Measurements from ENCODE around the gene PRR20G. TPM values are rescaled to one million over a fixed set of nuclear protein-coding genes. Genes with fewer than 3 reads are reported as not detected.

The PRR20G gene
- total RNA-seq, 1 donor from 2014 or later: not detected

GRCh38 chr3:127289706-127290575 is 2.1 kb upstream of the PRR20G start:
- no peak for DNase-seq (ENCODE audit: low read depth, low spot score)
- no peak overlapping the region for H3K4me3 Mint-ChIP-seq
- H3K27ac Mint-ChIP-seq (ENCODE audit: unreplicated experiment): no peak overlapping the region
- peaks cover 18% of the 10 kb centered on the region for H3K27me3 Mint-ChIP-seq (ENCODE audit: low read depth)
- H3K36me3 Mint-ChIP-seq (ENCODE audit: low read depth): peaks cover 2% of the 10 kb centered on the region
- no peak for TF ChIP-seq CTCF (conservative IDR thresholded peaks at IDR 0.05)
- peaks cover 12% of the 10 kb centered on the region for H3K9me3 Mint-ChIP-seq
- no peaks in the 10 kb centered on the region for H3K4me1 Mint-ChIP-seq

- no peak for TF ChIP-seq CTCF (conservative IDR thresholded peaks at IDR 0.05)
- H3K27ac Mint-ChIP-seq (ENCODE audit: unreplicated experiment): no peak overlapping the region
- peaks cover 13% of the 10 kb centered on the region for H3K27me3 Mint-ChIP-seq (ENCODE audit: low read depth)
- no peaks in the 10 kb centered on the region for H3K36me3 Mint-ChIP-seq (ENCODE audit: low read depth)
- peaks cover 10% of the 10 kb centered on the region for H3K9me3 Mint-ChIP-seq
- H3K4me1 Mint-ChIP-seq: no peaks in the 10 kb centered on the region
- DNase-seq (ENCODE audit: low read depth, low spot score): no peak
- H3K4me3 Mint-ChIP-seq: no peak overlapping the region
Observed at GRCh38 chr3:127288921-127289705, 1.3 kb upstream of the PRR20G start.

GRCh38 chr3:127288343-127288742 is 497 bp upstream of the PRR20G start:
- no peak for TF ChIP-seq CTCF (conservative IDR thresholded peaks at IDR 0.05)
- Mint-ChIP-seq H3K27ac (ENCODE audit: unreplicated experiment) (no peak overlapping the region), H3K9me3 (peaks cover 12% of the 10 kb centered on the region), H3K27me3 (ENCODE audit: low read depth) (peaks cover 13% of the 10 kb centered on the region), H3K4me1 (no peaks in the 10 kb centered on the region), H3K4me3 (no peak overlapping the region), H3K36me3 (ENCODE audit: low read depth) (no peaks in the 10 kb centered on the region)
- DNase-seq (ENCODE audit: low read depth, low spot score): no peak

GRCh38 chr3:127286571-127287140 is 1.2 kb downstream of the PRR20G start:
- H3K27me3 Mint-ChIP-seq (ENCODE audit: low read depth): peaks cover 13% of the 10 kb centered on the region
- H3K4me3 Mint-ChIP-seq: no peak overlapping the region
- no peak for DNase-seq (ENCODE audit: low read depth, low spot score)
- no peaks in the 10 kb centered on the region for H3K4me1 Mint-ChIP-seq
- no peaks in the 10 kb centered on the region for H3K36me3 Mint-ChIP-seq (ENCODE audit: low read depth)
- no peak for TF ChIP-seq CTCF (conservative IDR thresholded peaks at IDR 0.05)
- peaks cover 11% of the 10 kb centered on the region for H3K9me3 Mint-ChIP-seq
- no peak overlapping the region for H3K27ac Mint-ChIP-seq (ENCODE audit: unreplicated experiment)

- H3K27me3 Mint-ChIP-seq (ENCODE audit: low read depth): peaks cover 13% of the 10 kb centered on the region
- no peak for DNase-seq (ENCODE audit: low read depth, low spot score)
- peaks cover 5% of the 10 kb centered on the region for H3K9me3 Mint-ChIP-seq
- no peak for TF ChIP-seq CTCF (conservative IDR thresholded peaks at IDR 0.05)
- H3K4me1 Mint-ChIP-seq: no peaks in the 10 kb centered on the region
- no peaks in the 10 kb centered on the region for H3K36me3 Mint-ChIP-seq (ENCODE audit: low read depth)
- H3K27ac Mint-ChIP-seq (ENCODE audit: unreplicated experiment): no peak overlapping the region
- H3K4me3 Mint-ChIP-seq: no peak overlapping the region
Observed at GRCh38 chr3:127284258-127284657, 3.6 kb downstream of the PRR20G start.
